AG09319 (cell line): Measurements from ENCODE around the gene ALKBH3.

Experiments
- DNase-seq: peaks from one replicate; pipeline ENCODE4 v3.0.0-alpha.2; 2010; ENCODE audit warnings: low read depth; ENCODE audit errors: extremely low read depth
- TF ChIP-seq, protein P1 (sequence below): IDR thresholded peaks from 2 replicates; pipeline ENCODE4 v1.5.1; 2011; ENCODE audit warnings: low read depth, mild to moderate bottlenecking, inconsistent platforms, low read length, moderate library complexity

Gene ALKBH3

DNA sequence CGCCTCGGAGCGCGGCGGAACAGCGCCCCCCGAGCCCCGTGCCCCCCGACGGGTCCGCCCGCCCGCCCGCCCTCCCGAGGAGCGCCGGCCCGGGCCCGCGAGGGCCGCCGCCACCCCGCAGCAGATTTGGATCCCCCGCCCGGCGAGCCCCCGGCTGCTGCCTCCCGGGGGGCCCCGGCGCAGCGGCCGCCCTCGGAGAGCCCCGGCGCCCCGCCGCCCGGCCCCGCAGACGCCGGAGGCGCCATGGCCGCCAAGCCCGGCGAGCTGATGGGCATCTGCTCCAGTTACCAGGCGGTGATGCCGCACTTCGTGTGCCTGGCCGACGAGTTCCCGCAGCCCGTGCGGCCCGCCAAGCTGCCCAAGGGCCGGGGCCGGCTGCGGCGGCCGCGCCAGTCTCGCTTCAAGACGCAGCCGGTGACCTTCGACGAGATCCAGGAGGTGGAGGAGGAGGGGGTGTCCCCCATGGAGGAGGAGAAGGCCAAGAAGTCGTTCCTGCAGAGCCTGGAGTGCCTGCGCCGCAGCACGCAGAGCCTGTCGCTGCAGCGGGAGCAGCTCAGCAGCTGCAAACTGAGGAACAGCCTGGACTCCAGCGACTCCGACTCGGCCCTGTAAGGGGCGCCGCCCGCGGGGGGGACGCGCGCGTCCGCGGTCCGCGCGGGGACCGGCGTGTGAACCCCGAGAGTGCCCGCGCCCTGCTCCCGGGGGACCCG lies 62.2 kb downstream of the ALKBH3 start:
- DNase-seq: no peak
- TF ChIP-seq, protein P1, sequence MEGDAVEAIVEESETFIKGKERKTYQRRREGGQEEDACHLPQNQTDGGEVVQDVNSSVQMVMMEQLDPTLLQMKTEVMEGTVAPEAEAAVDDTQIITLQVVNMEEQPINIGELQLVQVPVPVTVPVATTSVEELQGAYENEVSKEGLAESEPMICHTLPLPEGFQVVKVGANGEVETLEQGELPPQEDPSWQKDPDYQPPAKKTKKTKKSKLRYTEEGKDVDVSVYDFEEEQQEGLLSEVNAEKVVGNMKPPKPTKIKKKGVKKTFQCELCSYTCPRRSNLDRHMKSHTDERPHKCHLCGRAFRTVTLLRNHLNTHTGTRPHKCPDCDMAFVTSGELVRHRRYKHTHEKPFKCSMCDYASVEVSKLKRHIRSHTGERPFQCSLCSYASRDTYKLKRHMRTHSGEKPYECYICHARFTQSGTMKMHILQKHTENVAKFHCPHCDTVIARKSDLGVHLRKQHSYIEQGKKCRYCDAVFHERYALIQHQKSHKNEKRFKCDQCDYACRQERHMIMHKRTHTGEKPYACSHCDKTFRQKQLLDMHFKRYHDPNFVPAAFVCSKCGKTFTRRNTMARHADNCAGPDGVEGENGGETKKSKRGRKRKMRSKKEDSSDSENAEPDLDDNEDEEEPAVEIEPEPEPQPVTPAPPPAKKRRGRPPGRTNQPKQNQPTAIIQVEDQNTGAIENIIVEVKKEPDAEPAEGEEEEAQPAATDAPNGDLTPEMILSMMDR: no peak

- DNase-seq: no peak
- TF ChIP-seq, protein P1: no peak
These were observed 62.8 kb downstream of the ALKBH3 start for GRCh38 chr11:43943372-43943930.

DNA sequence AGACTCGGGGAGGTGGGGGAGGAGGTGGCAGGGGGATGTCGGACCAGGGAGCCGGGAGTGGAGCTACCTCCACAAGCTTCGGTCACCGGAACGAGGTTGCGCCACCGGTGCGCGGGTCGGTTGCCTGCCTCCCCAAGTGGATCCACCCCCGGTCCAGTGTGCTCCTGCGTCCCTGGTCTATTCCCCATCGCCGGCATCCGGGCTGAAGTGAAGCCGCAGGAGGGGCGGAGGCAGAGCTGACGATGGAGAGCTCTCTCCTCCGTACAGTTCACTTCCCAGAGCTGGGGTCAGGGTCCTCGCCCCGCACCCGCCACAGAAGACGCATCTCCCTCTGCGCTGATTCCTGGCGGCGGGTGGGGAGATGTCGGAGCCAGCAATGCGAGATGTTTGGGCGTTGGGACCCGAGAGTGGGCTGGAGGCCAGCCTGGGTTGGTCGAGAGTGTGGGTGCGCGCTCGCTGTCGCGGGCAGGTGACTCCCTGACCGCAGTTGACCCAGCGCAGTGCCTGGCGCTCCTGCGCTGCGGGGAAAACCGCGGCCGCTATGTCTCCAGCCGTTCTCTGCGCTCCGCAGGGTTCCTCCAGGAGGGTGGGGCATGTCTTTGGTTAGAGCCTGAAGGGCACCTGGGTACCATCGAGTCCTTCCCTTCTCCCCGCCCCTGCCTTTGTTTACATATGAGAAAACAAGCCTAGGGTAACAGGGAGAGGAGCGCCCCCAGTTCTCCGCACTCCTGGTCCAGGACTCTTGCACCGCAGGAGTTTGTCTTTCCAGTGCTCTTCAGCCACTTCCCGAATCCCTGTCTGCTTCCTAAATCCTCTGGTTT lies 63.5 kb downstream of the ALKBH3 start:
- no peak for DNase-seq
- TF ChIP-seq, protein P1: no peak

DNA sequence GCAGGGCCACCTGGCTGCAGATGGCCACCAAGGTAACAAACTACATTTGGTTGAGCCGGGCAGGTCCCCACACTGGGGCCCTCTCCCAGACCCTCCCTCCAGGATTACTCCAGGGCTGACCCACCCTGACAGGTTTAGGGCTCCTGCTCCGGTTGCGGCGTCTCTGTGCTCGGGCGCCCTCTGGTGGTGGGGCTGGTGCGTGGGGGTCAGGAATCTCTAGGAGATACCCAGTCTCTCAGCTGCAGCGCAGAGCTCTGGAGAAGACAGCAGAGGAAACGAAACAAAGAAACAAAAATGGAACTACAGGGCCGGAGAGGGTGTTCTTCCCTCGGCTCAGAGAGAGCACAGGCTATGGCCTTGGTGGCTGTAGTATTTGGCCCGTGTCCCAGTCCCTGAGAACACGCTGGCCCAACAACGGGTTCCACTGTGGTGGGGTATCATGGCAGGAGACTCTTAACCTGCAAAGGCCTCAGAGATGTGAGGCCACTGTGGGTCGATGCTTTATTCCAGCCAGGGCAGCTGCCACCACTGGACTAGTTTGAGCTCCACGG lies 64.2 kb downstream of the ALKBH3 start:
- TF ChIP-seq, protein P1: peak; percentile 64
- no peak for DNase-seq

GRCh38 chr11:43947003-43947500 lies 66.4 kb downstream of the ALKBH3 start:
- DNase-seq: no peak
- TF ChIP-seq, protein P1: peak; percentile 16

- TF ChIP-seq, protein P1: no peak
- no peak for DNase-seq
These were observed 67.2 kb downstream of the ALKBH3 start for GRCh38 chr11:43947815-43948214.
